Measurements from ENCODE around the gene P3H4. TPM values are rescaled to one million over a fixed set of nuclear protein-coding genes. Genes with fewer than 3 reads are reported as not detected.

Gene P3H4
- polyA plus RNA-seq, 4 donors: 33.8 to 55.6 (median 46.2) TPM

- DNase-seq (ENCODE audit: low read depth in 4 of 4, low spot score in 2 of 4): no peak
Observed at GRCh38 chr17:41773731-41774193, 38.0 kb downstream of the P3H4 start.

DNA sequence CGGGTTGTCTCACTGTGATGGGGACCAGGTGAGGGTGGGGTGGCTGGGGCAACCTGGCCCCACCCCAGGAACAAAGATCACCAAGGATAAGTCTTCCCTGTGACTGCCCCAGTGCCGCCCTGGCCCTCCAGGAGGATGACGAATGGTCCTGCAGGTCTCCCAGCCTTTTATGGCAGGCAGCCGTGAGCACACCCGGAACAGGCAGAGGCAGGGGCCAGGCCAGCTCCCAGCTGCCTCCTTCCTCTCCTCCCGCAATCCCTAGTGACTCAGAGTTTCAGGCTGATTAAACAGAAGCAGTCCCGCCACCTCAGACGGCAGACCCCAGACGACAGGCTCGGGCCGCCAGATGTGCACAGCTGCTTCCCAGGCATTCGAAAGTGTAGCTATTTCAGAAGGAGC, 38.6 kb downstream of the P3H4 start:
- peak in 2 of 4 donors; percentile 55 to 66 for DNase-seq (ENCODE audit: low read depth in 4 of 4, low spot score in 2 of 4)

- no peak for DNase-seq (ENCODE audit: low read depth in 4 of 4, low spot score in 2 of 4)
Observed at GRCh38 chr17:41772586-41773189, 39.1 kb downstream of the P3H4 start.

GRCh38 chr17:41772218-41772585, 39.5 kb downstream of the P3H4 start:
- peak in 1 of 4 donors; percentile 27 for DNase-seq (ENCODE audit: low read depth in 4 of 4, low spot score in 2 of 4)

DNA sequence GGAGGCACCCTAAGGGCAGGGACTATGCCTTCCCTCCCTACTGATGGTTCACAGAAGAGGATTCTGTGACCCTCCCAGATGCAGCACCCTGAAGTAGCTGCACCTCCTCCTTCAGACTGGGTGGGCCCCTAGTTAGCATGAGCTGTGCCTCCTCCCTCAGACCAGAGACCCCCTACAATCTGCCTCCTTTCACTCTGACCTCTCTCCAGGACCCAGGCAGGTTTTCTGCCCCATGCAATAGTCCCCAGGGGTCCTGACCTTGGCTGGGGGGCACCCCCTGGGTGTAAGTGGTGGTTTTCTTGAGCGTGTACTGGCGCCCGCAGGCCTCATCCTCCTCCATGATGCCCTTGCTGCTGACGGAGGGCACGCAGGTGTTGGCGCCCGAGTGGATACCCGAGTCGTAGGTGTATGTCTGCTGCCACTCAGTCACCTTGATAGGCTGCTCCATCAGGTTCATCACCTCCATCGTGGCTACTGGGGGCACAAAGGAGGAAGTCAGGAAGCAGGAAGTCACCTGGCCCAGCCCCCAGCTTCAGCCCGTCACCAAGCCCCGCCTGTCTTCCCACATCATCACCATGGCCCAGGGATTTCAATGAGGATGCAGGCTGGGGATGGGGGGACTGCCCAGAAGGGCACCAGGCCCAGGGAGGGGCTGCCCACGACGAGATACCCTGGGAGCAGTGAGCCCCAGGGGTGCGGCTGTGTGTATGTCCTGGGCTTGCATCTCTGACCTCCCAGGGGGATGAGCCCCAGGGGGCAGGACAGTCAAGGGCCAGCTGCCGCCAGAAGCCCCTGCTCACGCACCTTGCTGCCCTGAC, 40.2 kb downstream of the P3H4 start:
- no peak for DNase-seq (ENCODE audit: low read depth in 4 of 4, low spot score in 2 of 4)

DNA sequence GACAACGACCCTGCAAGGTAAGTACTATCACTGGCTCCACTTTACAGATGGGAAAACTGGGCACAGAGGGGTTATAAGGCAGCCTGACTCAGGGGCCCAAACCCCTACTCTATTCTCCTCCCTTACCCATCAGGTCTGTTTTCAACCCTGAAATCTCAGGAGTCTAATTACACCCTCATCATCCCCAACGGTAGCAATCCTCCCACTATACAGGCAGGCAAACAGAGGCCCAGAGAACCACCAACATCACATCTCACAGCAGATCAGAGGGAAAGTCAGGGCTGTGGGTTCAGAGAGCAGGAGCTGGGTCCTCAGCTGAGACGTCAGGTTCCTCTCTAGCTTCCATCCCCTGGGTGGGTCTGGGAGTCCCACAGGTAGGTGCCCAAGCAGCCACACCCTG, 41.8 kb downstream of the P3H4 start:
- no peak for DNase-seq (ENCODE audit: low read depth in 4 of 4, low spot score in 2 of 4)

DNA sequence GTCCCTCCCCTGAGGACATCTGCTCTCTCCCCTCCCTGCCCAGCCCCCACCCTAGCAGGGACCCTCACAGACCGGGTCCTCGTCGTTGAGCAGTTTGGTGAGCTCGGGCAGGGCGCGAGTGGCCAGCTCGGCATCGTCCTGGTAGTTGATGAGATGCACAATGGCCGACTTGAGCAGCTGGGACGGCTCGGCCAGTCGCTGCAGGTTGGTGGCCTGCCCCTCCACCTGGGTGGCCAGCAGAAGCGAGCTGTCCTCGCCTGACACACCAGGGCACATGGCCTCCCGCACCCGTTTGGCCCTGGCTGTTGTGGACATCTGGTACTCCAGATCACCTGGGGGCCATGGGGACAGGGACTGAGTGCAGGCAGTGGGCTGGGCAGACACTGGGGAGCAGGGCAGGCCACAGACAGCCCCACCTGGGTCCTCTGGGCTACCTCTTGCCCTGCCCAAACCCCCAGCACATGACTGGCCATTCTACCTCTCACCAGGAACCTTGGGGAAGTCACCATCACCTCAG, 42.3 kb downstream of the P3H4 start:
- DNase-seq (ENCODE audit: low read depth in 4 of 4, low spot score in 2 of 4): no peak

- DNase-seq (ENCODE audit: low read depth in 4 of 4, low spot score in 2 of 4): no peak
Observed at GRCh38 chr17:41768682-41769288, 43.0 kb downstream of the P3H4 start.

DNA sequence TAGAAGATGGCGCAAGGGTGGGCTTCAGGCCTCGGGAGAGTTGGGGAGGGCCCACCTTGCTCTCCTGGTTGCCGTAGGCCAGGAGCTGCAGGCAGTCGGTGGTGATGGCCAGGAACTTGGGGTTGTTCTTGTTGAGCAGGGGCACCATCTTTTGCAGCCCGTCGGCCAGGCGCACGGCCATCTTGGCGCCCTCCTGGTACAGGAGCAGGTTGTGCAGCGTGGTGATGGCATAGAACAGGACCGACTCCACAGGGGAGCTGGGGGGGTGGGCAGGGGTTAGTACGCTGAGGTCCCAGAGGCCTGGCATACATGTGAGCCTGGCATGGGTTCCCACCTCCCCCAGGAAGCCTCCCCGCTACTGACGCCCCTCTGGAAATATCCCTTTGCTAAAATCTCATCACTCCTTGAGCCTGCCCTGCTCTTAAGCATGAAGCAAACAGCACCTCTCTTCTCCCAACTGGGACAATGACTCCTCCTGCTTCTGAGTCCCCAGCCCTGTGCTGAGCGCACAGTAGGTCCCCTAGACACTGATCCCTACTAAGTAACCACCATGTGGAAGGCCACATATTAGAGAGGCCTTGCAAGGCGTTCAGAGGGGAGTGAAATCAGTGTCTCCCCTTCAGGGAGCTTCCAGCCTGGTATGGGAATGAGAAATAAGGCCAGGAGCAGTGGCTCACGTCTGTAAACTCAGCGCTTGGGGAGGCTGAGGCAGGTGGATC, 44.3 kb downstream of the P3H4 start:
- no peak for DNase-seq (ENCODE audit: low read depth in 4 of 4, low spot score in 2 of 4)

GRCh38 chr17:41766135-41766534, 45.6 kb downstream of the P3H4 start:
- no peak for DNase-seq (ENCODE audit: low read depth in 4 of 4, low spot score in 2 of 4)

DNA sequence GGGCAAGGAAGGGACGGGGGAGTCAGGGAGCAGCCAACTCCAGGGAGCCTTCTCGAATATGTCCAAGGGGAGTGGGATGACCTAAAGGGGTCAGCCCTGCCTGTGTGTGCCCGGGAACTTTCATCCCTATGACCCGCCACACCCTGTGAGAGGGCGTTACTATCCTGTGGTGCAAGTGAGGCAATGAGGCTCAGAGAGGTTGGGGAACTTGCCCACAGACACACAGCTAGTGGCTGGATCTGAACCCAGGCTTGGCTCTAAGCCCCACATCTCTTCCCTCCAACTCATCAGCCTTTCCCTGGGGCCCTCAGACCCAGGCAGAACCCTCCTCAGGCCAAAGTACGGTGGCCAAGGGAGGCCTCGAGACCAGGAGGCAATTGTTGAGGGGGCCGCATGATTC, 48.4 kb downstream of the P3H4 start:
- no peak for DNase-seq (ENCODE audit: low read depth in 4 of 4, low spot score in 2 of 4)

GRCh38 chr17:41762841-41763240, 48.9 kb downstream of the P3H4 start:
- DNase-seq (ENCODE audit: low read depth in 4 of 4, low spot score in 2 of 4): no peak

- no peak for DNase-seq (ENCODE audit: low read depth in 4 of 4, low spot score in 2 of 4)
Observed at GRCh38 chr17:41762391-41762790, 49.4 kb downstream of the P3H4 start.

DNA sequence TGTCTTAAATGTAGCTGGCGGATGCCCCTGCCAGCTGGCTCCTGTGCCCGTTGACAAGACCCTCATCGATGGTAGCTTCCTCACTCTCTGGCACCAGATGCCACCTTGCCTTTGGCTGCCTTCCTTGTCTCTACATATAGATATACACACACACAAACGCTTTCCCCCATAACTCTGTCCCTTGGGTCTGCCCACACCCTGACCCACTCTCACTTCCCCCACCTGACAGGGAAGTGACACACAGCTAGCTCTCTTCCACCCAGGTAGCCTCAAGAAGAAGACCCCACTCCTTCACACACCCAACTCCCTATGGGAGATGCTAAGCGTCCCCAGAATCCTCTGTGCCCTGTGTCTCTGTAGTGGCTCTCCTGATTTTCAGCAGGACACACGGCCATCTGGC, 50.9 kb downstream of the P3H4 start:
- no peak for DNase-seq (ENCODE audit: low read depth in 4 of 4, low spot score in 2 of 4)

DNA sequence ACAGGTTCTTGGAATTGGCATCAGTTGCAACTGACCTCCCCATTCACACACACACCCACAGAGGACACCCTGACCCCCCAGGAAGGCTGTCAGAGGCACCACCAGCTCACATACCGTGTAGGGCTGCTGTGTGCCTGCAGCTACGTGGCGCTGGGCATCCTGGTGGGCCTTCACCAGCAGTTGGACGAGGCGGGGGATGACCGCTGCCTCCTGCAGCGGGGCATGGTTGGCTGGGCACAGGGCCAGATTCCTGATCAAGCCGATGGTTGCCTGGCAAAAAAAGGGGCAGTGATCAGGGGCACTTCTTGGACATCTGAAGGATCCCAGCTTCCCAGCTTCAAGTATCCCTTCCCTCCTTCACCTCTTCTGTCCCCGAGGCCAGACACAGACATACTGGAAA, 53.1 kb downstream of the P3H4 start:
- no peak for DNase-seq (ENCODE audit: low read depth in 4 of 4, low spot score in 2 of 4)

- DNase-seq (ENCODE audit: low read depth in 4 of 4, low spot score in 2 of 4): no peak
Observed at GRCh38 chr17:41754066-41754465, 57.7 kb downstream of the P3H4 start.

Other genes starting within 250 kb of the P3H4 start
- gene KRT9, start 239.9 kb downstream of the P3H4 start, polyA plus RNA-seq (ENCODE audit: insufficient read length in 4 of 4): not detected
- under 1 TPM in 3 of 4 donors, not detected in 1; 0.16 to 0.70 (median 0.51) TPM for gene KRT14, start 225.1 kb downstream of the P3H4 start, polyA plus RNA-seq (ENCODE audit: insufficient read length in 4 of 4)
- not detected for gene KRT16, start 199.2 kb downstream of the P3H4 start, polyA plus RNA-seq (ENCODE audit: insufficient read length in 4 of 4)
- gene KRT17, start 187.4 kb downstream of the P3H4 start, polyA plus RNA-seq (ENCODE audit: insufficient read length in 4 of 4): 1 to 10 TPM; 1.5 to 3.4 (median 1.7) TPM
- 100 to 1,000 TPM; 593 to 776 (median 721) TPM for gene EIF1, start 123.1 kb downstream of the P3H4 start, polyA plus RNA-seq (ENCODE audit: insufficient read length in 4 of 4)
- gene GAST, start 99.6 kb downstream of the P3H4 start, polyA plus RNA-seq (ENCODE audit: insufficient read length in 4 of 4): not detected
- gene HAP1, start 77.3 kb downstream of the P3H4 start, polyA plus RNA-seq (ENCODE audit: insufficient read length in 4 of 4): 1 to 10 TPM in 3 of 4 donors, under 1 TPM in 1; 0.78 to 1.7 (median 1.4) TPM
- 100 to 1,000 TPM; 185 to 252 (median 210) TPM for gene JUP, start 25.2 kb downstream of the P3H4 start, polyA plus RNA-seq (ENCODE audit: insufficient read length in 4 of 4)
- 100 to 1,000 TPM; 132 to 191 (median 162) TPM for gene FKBP10, start 1.1 kb upstream of the P3H4 start, polyA plus RNA-seq (ENCODE audit: insufficient read length in 4 of 4)
- gene NT5C3B, start 24.3 kb upstream of the P3H4 start, polyA plus RNA-seq (ENCODE audit: insufficient read length in 4 of 4): 100 to 1,000 TPM in 2 of 4 donors, 10 to 100 TPM in 2; 96.1 to 113 (median 101) TPM
- gene KLHL10, start 25.9 kb upstream of the P3H4 start, polyA plus RNA-seq (ENCODE audit: insufficient read length in 4 of 4): under 1 TPM in 3 of 4 donors, not detected in 1; 0.16 to 0.58 (median 0.23) TPM
- gene KLHL11, start 53.5 kb upstream of the P3H4 start, polyA plus RNA-seq (ENCODE audit: insufficient read length in 4 of 4): 10 to 100 TPM in 2 of 4 donors, 1 to 10 TPM in 2; 8.3 to 11.4 (median 10.0) TPM
- 10 to 100 TPM; 84.7 to 90.6 (median 86.7) TPM for gene ACLY, start 107.0 kb upstream of the P3H4 start, polyA plus RNA-seq (ENCODE audit: insufficient read length in 4 of 4)
- 1 to 10 TPM; 6.4 to 8.5 (median 7.5) TPM for gene ODAD4, start 118.7 kb upstream of the P3H4 start, polyA plus RNA-seq (ENCODE audit: insufficient read length in 4 of 4)
- 10 to 100 TPM; 64.6 to 87.5 (median 73.3) TPM for gene CNP, start 154.8 kb upstream of the P3H4 start, polyA plus RNA-seq (ENCODE audit: insufficient read length in 4 of 4)
- gene DNAJC7, start 205.5 kb upstream of the P3H4 start, polyA plus RNA-seq (ENCODE audit: insufficient read length in 4 of 4): 100 to 1,000 TPM; 122 to 167 (median 156) TPM
- gene NKIRAS2, start 208.1 kb upstream of the P3H4 start, polyA plus RNA-seq (ENCODE audit: insufficient read length in 4 of 4): 10 to 100 TPM; 49.4 to 62.2 (median 56.2) TPM
- gene C17orf113, start 238.7 kb upstream of the P3H4 start, polyA plus RNA-seq (ENCODE audit: insufficient read length in 4 of 4): 1 to 10 TPM; 3.6 to 6.4 (median 4.9) TPM